PC-9 (cell line): ENCODE data around the gene ETS1.

Experiments
- CTCF ChIP-seq: fragments of 200-600 bp; sonication (generic); conservative IDR thresholded peaks from 2 replicates; pipeline ENCODE4 v1.6.1; 2017; ENCODE audit warnings: mixed run types, antibody characterized with exemption, mild to moderate bottlenecking, moderate library complexity
- EZH2 ChIP-seq: fragments of 200-600 bp; sonication (generic); IDR thresholded peaks from 2 replicates; pipeline ENCODE4 v1.8.0; 2017; ENCODE audit warnings: antibody characterized with exemption, low read depth

DNA sequence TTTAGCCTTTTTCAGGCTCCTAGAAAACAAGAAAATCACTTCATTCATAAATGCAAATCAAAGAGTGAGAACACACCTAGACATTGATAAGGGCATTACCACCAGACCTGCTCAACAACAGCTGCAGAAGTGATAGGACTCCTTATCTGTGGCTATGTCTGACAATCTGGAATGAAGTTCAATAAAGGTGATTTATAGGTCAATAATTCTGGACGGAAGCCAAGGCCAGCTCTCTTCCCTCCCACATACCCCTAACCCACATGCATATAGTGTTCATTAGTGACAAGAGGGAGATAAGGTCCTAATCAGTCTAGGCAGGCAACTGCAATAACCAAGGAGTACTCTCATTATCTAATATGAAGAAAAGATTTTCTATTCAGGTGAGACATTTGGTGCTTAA is 111.3 kb downstream of the ETS1 start:
- TF ChIP-seq EZH2 (no peak), CTCF (no peak)
